ENCODE data around the gene UBQLN1. TPM values are rescaled to one million over a fixed set of nuclear protein-coding genes. Genes with fewer than 3 reads are reported as not detected.

UBQLN1 gene
- polyA plus RNA-seq, 1 donor from 2014 or later: 133 TPM

- H3K79me2 ChIP-seq (replicated peaks; ENCODE audit: insufficient read depth, low read length): no peaks in the 10 kb centered on the region
- no peak overlapping the region for H3K27ac ChIP-seq (ENCODE audit: low read length)
- H3F3A ChIP-seq (ENCODE audit: insufficient read depth, low read length, poor library complexity, severe bottlenecking): no peaks in the 10 kb centered on the region
- no peak for TF ChIP-seq TAF1 (IDR thresholded peaks at IDR 0.05; ENCODE audit: low read depth)
- no peak for TF ChIP-seq REST (IDR thresholded peaks at IDR 0.05; ENCODE audit: borderline replicate concordance)
- TF ChIP-seq POLR2AphosphoS5 (IDR thresholded peaks at IDR 0.05): no peak
- no peak for TF ChIP-seq SMC3 (conservative IDR thresholded peaks at IDR 0.05; ENCODE audit: poor library complexity)
- no peak for TF ChIP-seq EP300 (conservative IDR thresholded peaks at IDR 0.05; ENCODE audit: poor library complexity, severe bottlenecking)
- no peak for TF ChIP-seq CTCF (IDR thresholded peaks at IDR 0.05; ENCODE audit: poor library complexity, severe bottlenecking)
- no peak for TF ChIP-seq MXI1 (conservative IDR thresholded peaks at IDR 0.05; ENCODE audit: poor library complexity, severe bottlenecking)
- no peak for TF ChIP-seq EZH2 (IDR thresholded peaks at IDR 0.05; ENCODE audit: borderline replicate concordance, insufficient read depth, low read length, poor library complexity, severe bottlenecking)
- no peak for TF ChIP-seq RAD21 (conservative IDR thresholded peaks at IDR 0.05)
- H3K9me2 ChIP-seq (ENCODE audit: insufficient read depth, low read length): no peaks in the 10 kb centered on the region
- H3K9me3 ChIP-seq (ENCODE audit: low read length): no peaks in the 10 kb centered on the region
- H3K9ac ChIP-seq (ENCODE audit: low read length): no peak overlapping the region
- H4K20me1 ChIP-seq (ENCODE audit: insufficient read depth): no peaks in the 10 kb centered on the region
- H3K27me3 ChIP-seq (ENCODE audit: insufficient read depth, low read depth, low read length): no peaks in the 10 kb centered on the region
- H3K4me2 ChIP-seq (ENCODE audit: low read length): no peak overlapping the region
- no peak overlapping the region for H3K4me3 ChIP-seq (ENCODE audit: low read length)
- no peak overlapping the region for H2AFZ ChIP-seq (ENCODE audit: low read depth, low read length)
- no peaks in the 10 kb centered on the region for H3K36me3 ChIP-seq (ENCODE audit: insufficient read depth, low read length)
These were observed 68.5 kb downstream of the UBQLN1 start for GRCh38 chr9:83639266-83639665.

- Histone ChIP-seq H3K27ac (ENCODE audit: low read length) (no peak overlapping the region), H3K9ac (ENCODE audit: low read length) (no peak overlapping the region), H3K9me2 (ENCODE audit: insufficient read depth, low read length) (no peaks in the 10 kb centered on the region), H3K79me2 (replicated peaks; ENCODE audit: insufficient read depth, low read length) (no peaks in the 10 kb centered on the region), H3F3A (ENCODE audit: insufficient read depth, low read length, poor library complexity, severe bottlenecking) (no peaks in the 10 kb centered on the region), H3K4me3 (ENCODE audit: low read length) (no peak overlapping the region), H3K9me3 (ENCODE audit: low read length) (no peaks in the 10 kb centered on the region), H4K20me1 (ENCODE audit: insufficient read depth) (no peaks in the 10 kb centered on the region), H3K36me3 (ENCODE audit: insufficient read depth, low read length) (no peaks in the 10 kb centered on the region), H2AFZ (ENCODE audit: low read depth, low read length) (no peak overlapping the region), H3K4me2 (ENCODE audit: low read length) (no peak overlapping the region), H3K27me3 (ENCODE audit: insufficient read depth, low read depth, low read length) (no peaks in the 10 kb centered on the region)
- TF ChIP-seq RAD21 (conservative IDR thresholded peaks at IDR 0.05) (no peak), SMC3 (conservative IDR thresholded peaks at IDR 0.05; ENCODE audit: poor library complexity) (no peak)
These were observed 70.4 kb downstream of the UBQLN1 start for GRCh38 chr9:83637389-83637788.

- Histone ChIP-seq H3K9me3 (ENCODE audit: low read length) (no peaks in the 10 kb centered on the region), H3K4me2 (ENCODE audit: low read length) (no peak overlapping the region), H3K9ac (ENCODE audit: low read length) (no peak overlapping the region), H3K27ac (ENCODE audit: low read length) (no peak overlapping the region), H3K4me3 (ENCODE audit: low read length) (no peak overlapping the region), H3F3A (ENCODE audit: insufficient read depth, low read length, poor library complexity, severe bottlenecking) (no peaks in the 10 kb centered on the region), H4K20me1 (ENCODE audit: insufficient read depth) (no peaks in the 10 kb centered on the region), H3K36me3 (ENCODE audit: insufficient read depth, low read length) (no peaks in the 10 kb centered on the region), H3K27me3 (ENCODE audit: insufficient read depth, low read depth, low read length) (no peaks in the 10 kb centered on the region), H2AFZ (ENCODE audit: low read depth, low read length) (no peak overlapping the region), H3K79me2 (replicated peaks; ENCODE audit: insufficient read depth, low read length) (no peaks in the 10 kb centered on the region), H3K9me2 (ENCODE audit: insufficient read depth, low read length) (no peaks in the 10 kb centered on the region)
- TF ChIP-seq CTCF (IDR thresholded peaks at IDR 0.05; ENCODE audit: poor library complexity, severe bottlenecking) (no peak), TAF1 (IDR thresholded peaks at IDR 0.05; ENCODE audit: low read depth) (no peak), MXI1 (conservative IDR thresholded peaks at IDR 0.05; ENCODE audit: poor library complexity, severe bottlenecking) (no peak), REST (IDR thresholded peaks at IDR 0.05; ENCODE audit: borderline replicate concordance) (no peak), EP300 (conservative IDR thresholded peaks at IDR 0.05; ENCODE audit: poor library complexity, severe bottlenecking) (no peak), EZH2 (IDR thresholded peaks at IDR 0.05; ENCODE audit: borderline replicate concordance, insufficient read depth, low read length, poor library complexity, severe bottlenecking) (no peak), SMC3 (conservative IDR thresholded peaks at IDR 0.05; ENCODE audit: poor library complexity) (no peak), POLR2AphosphoS5 (IDR thresholded peaks at IDR 0.05) (no peak), RAD21 (conservative IDR thresholded peaks at IDR 0.05) (no peak)
These were observed 70.9 kb downstream of the UBQLN1 start for GRCh38 chr9:83636813-83637212.
